GM19238 (cell line): ENCODE results near the gene MXRA7.
"Not testable (repeated sequence)": the region's sequence is repeated elsewhere in the genome, so short reads cannot be mapped to it uniquely, and the experiment has no call there.

Experiments used
- DNase-seq: peaks from one replicate; pipeline ENCODE4 v3.0.0; 2011; ENCODE audit warnings: low spot score; ENCODE audit not compliant: insufficient read length

Gene MXRA7

DNA sequence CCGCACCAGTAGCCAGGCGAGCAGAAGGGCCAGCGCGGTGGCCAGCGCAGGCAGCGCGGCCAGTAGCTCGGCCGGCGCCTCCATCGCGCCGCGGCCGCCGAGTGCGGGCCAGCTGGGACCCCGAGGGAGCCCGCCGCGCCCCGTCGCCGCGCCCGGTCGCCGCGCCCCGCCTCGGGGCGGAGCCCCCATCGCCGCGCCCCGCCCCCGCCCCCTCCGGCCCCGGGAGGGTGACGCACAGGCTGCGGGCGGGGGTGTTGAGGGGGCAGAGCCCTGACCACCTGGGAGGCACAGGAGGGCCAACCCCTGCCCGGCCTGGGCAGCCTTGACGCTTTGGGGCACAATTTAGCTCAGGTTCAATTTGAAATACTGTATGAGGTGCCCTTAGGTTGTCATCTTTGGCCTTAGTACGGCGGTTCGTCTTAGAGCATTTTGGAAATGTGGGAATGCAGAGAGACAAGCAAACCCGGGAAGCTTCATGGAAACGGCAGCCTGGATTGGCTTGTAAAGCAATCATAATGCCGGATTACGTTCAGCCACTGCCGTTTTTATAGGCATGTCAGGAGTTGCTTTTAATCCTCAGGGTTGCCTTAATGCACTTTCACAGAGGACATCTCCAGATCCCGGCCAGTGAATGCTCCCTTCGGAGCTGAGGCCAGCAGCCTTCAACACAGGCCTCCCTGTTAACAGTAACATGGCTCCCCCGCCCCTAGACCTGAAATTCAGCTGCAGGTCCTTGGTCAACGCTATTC is at the start of gene MXRA7:
Gene MXRA7, minus strand, starts transcription at position 103 of the 749 bp plus-strand sequence. Its CDS starts 19 bp downstream, at position 84.
- peak; percentile 69 for DNase-seq

GRCh38 chr17:76758570-76758969 is 47.8 kb upstream of the MXRA7 start:
- no peak for DNase-seq

GRCh38 chr17:76757256-76757655 is 46.5 kb upstream of the MXRA7 start:
- DNase-seq = no peak

DNA sequence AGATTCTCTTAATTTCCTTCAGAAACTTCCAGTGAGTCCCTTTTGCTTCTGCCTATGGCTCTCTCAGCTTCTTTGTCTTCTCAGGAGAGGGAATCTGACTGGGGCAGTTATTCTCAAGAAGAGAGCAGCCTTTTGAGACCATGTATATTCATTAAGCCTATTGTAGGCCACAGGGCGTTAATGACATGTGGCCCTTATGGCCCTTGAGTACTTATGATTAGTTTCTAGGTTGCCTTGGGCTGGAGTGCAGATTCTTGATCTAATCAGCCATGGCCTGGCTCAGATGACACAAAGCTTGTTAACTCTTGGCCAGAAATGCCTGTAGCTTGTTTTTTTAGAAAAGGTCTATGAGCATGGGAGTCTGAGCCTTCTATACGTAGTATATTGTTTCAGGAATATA is 44.5 kb upstream of the MXRA7 start:
- DNase-seq = no peak

DNA sequence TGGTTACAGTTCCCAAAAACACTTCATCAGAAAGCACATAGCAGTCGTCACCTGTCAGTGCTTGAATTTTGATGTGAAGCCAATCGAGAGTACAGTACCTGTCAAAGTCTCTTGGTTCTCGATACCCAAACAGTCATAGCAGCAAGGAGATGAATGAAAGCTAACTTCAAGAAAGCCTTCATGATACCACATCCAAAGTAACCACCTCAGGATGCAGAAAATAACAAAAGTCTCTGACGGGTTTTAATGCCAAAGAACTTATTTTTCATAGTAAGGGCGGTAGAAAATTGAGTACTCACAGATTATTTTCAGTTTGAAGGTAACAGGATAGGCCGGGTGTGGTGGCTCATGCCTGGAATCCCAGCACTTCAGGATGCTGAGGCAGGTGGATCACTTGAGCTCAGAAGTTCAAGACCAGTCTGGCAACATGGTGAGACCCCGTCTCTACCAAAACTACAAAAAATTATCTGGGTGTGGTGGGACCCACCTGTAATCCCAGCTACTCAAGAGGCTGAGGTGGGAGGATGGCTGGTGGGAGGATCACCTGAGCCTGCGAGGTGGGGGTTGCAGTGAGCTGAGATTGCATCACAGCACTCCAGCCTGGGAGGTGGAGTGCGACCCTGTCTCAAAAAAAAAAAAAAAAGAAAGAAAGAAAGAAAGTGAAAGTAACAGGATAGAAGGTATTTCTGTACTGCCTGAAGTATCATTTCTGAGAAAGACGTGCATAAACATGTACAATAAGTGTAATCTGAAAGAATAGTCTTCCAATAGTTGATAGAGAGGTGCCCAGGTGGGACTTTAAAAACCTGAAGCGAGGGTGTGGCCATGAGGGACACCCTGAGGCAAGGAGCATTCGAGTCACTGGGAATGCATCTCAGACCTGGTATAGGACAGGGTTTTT is 42.5 kb upstream of the MXRA7 start:
- DNase-seq = no peak

DNA sequence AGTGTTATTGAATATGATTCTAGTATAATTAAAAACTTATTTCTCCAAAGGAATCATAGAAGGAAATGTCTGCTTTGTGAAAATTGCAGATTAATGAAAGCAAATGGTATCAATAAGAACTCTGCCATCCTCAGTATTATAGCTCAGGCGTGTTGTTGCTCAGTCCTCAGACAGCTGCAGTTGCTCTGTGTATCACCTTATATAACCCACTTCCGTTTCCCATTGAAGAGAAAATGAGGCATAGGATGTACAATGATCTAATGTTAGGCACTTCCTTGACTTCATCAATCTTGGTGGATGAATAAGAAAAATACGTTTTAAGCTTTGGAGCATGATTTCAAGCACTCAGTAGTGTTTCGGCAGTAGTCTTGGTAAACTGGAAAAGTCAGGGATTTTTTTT is 41.2 kb upstream of the MXRA7 start:
- no peak for DNase-seq

DNA sequence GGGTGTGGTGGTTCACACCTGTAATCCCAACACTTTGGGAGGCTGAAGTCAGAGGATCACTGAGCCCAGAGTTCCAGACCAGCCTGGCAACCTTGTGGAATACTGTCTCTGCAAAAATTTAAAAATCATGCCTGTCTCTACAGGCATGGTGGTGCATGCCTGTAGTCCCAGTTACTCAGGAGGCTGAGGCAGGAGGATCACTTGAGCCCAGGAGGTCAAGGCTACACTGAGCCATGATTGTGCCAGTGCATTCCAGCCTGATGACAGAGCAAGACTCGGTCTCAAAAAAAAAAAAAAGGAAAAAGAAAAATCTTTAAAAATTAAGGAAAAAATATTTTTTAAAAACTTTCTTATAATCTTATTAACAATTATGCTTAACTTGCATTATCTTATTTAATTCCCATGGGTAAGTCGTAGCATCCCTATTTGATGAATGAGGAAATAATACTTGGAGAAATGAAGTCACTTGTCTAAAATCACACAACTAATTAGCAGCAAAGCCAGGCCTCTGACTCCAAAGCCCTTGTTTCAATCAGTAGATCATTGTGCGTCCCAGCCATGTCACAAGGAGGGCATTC is 40.7 kb upstream of the MXRA7 start:
- DNase-seq = no peak

- DNase-seq = no peak
Measured at GRCh38 chr17:76748657-76749056, 37.9 kb upstream of the MXRA7 start.

GRCh38 chr17:76747716-76748363 is 37.1 kb upstream of the MXRA7 start:
- DNase-seq = no peak

GRCh38 chr17:76745785-76746184 is 35.0 kb upstream of the MXRA7 start:
- DNase-seq = not testable (repeated sequence)

- no peak for DNase-seq
Measured at GRCh38 chr17:76744747-76745146, 34.0 kb upstream of the MXRA7 start.

DNA sequence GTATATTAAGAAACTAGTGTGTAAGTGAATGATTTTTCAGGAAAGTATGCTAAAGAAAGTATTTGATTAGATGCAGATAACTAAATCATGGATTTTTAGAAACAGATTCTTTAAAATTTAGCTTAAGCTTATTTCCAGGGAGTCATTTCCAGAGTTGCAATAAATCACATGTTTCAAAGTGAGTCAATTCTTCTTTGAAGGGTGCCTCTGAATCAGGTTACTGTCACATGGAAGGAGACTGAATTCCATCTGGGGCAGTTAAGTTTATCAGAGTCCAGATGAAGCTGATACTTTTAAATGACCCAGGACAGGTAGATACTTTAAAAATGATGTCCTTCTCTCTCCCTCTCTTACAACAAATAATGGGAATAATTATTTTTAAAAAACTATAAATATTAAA is 32.2 kb upstream of the MXRA7 start:
- no peak for DNase-seq

- no peak for DNase-seq
Measured at GRCh38 chr17:76740329-76741118, 29.8 kb upstream of the MXRA7 start.

GRCh38 chr17:76739568-76740115 is 28.9 kb upstream of the MXRA7 start:
- DNase-seq = not testable (repeated sequence)

GRCh38 chr17:76738468-76738850 is 27.7 kb upstream of the MXRA7 start:
- DNase-seq = no peak

GRCh38 chr17:76737676-76738467 is 27.1 kb upstream of the MXRA7 start, which contains the start of gene MFSD11:
MFSD11 (plus strand) TSS chr17:76738119; CDS start chr17:76738353, 234 bp downstream.
- DNase-seq = peak; percentile 91

DNA sequence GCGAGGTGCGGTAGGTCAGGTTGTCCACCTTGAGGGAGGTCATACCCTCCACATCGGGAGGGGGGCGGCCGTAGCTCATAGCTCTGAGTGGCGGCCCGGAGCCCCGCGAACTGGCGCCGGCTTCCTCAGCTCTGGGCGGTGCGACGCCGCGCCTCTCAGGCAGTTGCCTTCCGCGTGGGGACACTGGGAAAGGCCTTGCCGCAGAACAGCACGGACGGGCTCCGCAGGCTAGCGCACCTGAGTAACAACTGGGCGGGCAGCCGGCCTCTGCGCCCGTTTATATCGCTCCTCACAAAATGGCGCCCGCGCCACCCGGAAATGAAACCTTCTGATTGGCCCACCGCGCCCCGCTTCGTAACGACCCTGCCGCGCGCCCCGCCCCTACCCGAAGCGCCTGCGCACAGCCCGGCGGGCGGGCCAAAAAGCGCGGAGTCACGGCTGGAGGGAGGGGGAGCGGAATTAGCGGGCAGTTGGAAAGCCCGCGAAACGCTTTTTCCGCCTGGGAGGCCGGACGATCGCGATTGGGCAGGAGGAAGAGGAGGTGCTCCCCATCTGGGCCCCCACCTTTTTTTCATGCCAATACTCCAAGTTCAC is 26.4 kb upstream of the MXRA7 start, which contains the start of gene SRSF2:
Gene SRSF2, minus strand, starts transcription at position 250 of the 594 bp plus-strand sequence. Its CDS starts 171 bp downstream, at position 79.
- DNase-seq = peak; percentile 84

DNA sequence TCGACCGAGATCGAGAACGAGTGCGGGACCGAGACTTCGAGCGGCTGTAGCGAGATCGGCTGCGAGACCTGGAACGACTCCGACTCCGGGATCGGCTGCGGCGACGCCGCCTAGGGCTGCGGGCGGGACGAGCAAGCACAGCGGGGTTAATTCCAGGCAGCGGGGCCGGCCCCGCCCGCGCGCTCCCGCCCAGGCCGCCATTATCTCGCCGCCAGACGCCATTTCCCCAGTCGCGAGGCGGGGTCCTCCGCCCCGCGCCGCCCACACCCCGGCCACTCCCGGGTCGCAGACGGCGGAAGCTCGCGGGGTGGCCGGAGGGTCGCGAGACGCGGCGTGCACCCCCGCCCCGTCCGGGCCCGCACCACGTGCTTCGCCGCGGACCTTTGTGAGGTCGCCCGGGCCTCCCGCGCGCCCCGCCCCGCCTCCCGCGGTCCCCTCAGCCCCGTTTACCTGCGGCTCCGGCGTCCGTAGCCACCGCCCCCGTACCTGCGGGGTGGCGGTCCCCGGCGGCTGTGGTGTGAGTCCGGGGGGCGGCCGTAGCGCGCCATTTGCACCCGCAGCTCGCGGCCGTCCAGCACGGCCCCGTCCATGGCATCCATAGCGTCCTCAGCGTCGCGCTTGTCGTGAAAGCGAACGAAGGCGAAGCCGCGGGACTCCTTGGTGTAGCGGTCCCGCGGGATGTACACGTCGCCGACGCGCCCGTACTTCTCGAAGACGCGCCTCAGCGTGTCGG is 25.8 kb upstream of the MXRA7 start:
- no peak for DNase-seq
